ENCODE results near the gene SOX5. TPM values are rescaled to one million over a fixed set of nuclear protein-coding genes. Genes with fewer than 3 reads are reported as not detected.

SOX5 gene
- total RNA-seq, 5 donors from 2014 or later (not counting 1 experiment from before 2014, with no cell fraction given): 0.10 to 1.1 (median 0.39) TPM; not detected in 1

DNA sequence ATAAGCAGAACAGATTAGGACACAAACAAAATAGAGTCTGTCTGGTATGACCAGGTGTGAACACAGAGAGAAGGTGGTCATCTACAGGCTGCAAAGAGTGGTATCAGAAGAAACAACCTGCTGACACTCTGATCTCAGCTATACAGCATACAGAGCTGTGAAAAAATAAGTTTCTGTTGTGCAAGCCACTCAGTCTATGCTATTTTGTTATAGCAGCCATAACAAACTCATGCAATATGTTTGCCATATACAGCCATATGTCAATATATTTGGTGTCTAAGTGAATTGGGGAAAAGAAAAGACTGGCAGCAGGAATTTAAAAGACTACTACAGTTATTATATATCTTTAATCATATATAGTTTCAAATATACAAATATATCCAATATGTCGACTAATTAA, 300.9 kb downstream of the SOX5 start:
- Histone ChIP-seq H3K27me3 (replicated peaks in 1 of 2; ENCODE audit: control insufficient read depth in 2 of 2, extremely low read depth in 1 of 2, insufficient read depth in 2 of 2, low read length in 1 of 2) (no peaks in the 10 kb centered on the region), H3K36me3 (ENCODE audit: control insufficient read depth in 2 of 2, extremely low read depth in 1 of 2, insufficient read depth in 1 of 2, low read length in 1 of 2) (no peaks in the 10 kb centered on the region), H3K9me3 (no peaks in the 10 kb centered on the region), H3K27ac (ENCODE audit: low read length) (no peak overlapping the region), H3K4me3 (ENCODE audit: control insufficient read depth in 1 of 2, extremely low read depth in 1 of 2, low read length in 1 of 2) (no peak overlapping the region), H3K4me1 (ENCODE audit: control insufficient read depth in 1 of 2, extremely low read depth in 1 of 2, insufficient read depth in 2 of 2, low read length in 2 of 2) (no peaks in the 10 kb centered on the region)
- H3K27me3 Mint-ChIP-seq: no peaks in the 10 kb centered on the region
- ATAC-seq (replicated peaks in 1 of 4) (no peak), DNase-seq (no peak)
- no peak overlapping the region for H3K4me3 Mint-ChIP-seq
- ChIA-PET POLR2A (interaction anchor here in 1 of 2 donors (0.6 kb wide), 1 partner anchor 161 kb away, joined by 3 read pairs; no protein-coding TSS in a partner anchor), CTCF (no interaction called here)
- peaks cover 9 to 20% (median 19%) of the 10 kb centered on the region in 3 donors for H3K9me3 Mint-ChIP-seq
- no peaks in the 10 kb centered on the region for H3K4me1 Mint-ChIP-seq
- no peak overlapping the region for H3K27ac Mint-ChIP-seq
- no CpG with 5 or more reads among the region's 1 CpG for WGBS (ENCODE audit: insufficient coverage)
- no peaks in the 10 kb centered on the region for H3K36me3 Mint-ChIP-seq

DNA sequence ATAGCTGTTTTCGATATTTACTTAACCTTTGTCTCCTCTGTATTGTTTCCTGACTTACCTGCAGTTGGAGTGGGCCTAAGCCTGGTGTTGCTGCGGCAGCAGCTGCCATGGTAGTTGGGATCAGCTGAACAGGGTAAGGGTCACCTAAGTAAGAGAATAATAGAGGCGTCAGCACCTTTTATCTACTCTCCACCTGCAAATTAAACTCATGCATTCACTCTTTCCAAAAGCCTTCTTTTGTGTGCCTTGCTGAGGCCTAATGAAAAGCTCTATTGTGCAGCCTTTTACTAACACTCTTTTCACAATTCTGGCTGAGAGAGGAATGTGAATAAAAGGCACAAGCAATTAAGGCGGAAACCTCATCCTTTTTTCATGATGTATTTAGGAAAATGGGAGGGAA, 308.7 kb downstream of the SOX5 start:
- WGBS (ENCODE audit: insufficient coverage): no CpG with 5 or more reads among the region's 4 CpGs
- H3K4me1 ChIP-seq (ENCODE audit: control insufficient read depth in 1 of 2, extremely low read depth in 1 of 2, insufficient read depth in 2 of 2, low read length in 2 of 2): no peaks in the 10 kb centered on the region
- ChIA-PET POLR2A (no interaction called here), CTCF (no interaction called here)
- Mint-ChIP-seq H3K4me1 (no peaks in the 10 kb centered on the region), H3K9me3 (peaks cover 2 to 15% (median 7%) of the 10 kb centered on the region in 3 donors), H3K27me3 (no peaks in the 10 kb centered on the region), H3K4me3 (no peak overlapping the region), H3K36me3 (no peaks in the 10 kb centered on the region), H3K27ac (no peak overlapping the region)
- no peaks in the 10 kb centered on the region for H3K9me3 ChIP-seq
- no peaks in the 10 kb centered on the region for H3K27me3 ChIP-seq (replicated peaks in 1 of 2; ENCODE audit: control insufficient read depth in 2 of 2, extremely low read depth in 1 of 2, insufficient read depth in 2 of 2, low read length in 1 of 2)
- ATAC-seq (replicated peaks in 1 of 4) (no peak), DNase-seq (no peak)
- no peaks in the 10 kb centered on the region for H3K36me3 ChIP-seq (ENCODE audit: control insufficient read depth in 2 of 2, extremely low read depth in 1 of 2, insufficient read depth in 1 of 2, low read length in 1 of 2)
- H3K4me3 ChIP-seq (ENCODE audit: control insufficient read depth in 1 of 2, extremely low read depth in 1 of 2, low read length in 1 of 2): no peak overlapping the region
- H3K27ac ChIP-seq (ENCODE audit: low read length): no peak overlapping the region

DNA sequence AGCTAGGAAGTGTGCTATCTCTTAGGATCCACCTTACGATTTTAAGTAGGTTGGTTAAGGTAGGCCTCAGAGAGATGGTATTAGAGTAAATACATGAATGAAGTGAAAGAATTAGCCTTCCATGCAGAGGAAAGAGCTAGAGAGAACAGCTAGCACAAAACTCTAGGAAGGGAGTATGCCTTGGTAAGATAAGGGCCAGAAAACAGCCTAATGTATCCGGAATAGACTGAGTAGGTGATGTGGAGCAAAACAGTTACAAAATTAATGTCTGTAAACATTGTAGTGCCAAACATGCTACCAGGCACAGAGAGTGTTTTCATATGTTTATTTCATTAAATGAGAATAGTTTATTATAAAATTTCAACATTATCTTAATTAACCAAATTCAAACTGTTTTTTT, 315.1 kb downstream of the SOX5 start:
- POLR2A ChIA-PET: interaction anchor here in 1 of 2 donors (0.6 kb wide), 1 partner anchor 448 kb away, joined by 9 read pairs; no protein-coding TSS in a partner anchor
- CTCF ChIA-PET: interaction anchor here in 1 of 2 donors (0.6 kb wide), 1 partner anchor 356 kb away, joined by 3 read pairs; no protein-coding TSS in a partner anchor
- no peak overlapping the region for H3K4me3 Mint-ChIP-seq
- ATAC-seq (replicated peaks in 1 of 4): no peak
- Histone ChIP-seq H3K36me3 (ENCODE audit: control insufficient read depth in 2 of 2, extremely low read depth in 1 of 2, insufficient read depth in 1 of 2, low read length in 1 of 2) (no peaks in the 10 kb centered on the region), H3K9me3 (no peaks in the 10 kb centered on the region), H3K27me3 (replicated peaks in 1 of 2; ENCODE audit: control insufficient read depth in 2 of 2, extremely low read depth in 1 of 2, insufficient read depth in 2 of 2, low read length in 1 of 2) (no peaks in the 10 kb centered on the region), H3K27ac (ENCODE audit: low read length) (no peak overlapping the region), H3K4me3 (ENCODE audit: control insufficient read depth in 1 of 2, extremely low read depth in 1 of 2, low read length in 1 of 2) (no peak overlapping the region), H3K4me1 (ENCODE audit: control insufficient read depth in 1 of 2, extremely low read depth in 1 of 2, insufficient read depth in 2 of 2, low read length in 2 of 2) (no peaks in the 10 kb centered on the region)
- H3K36me3 Mint-ChIP-seq: no peaks in the 10 kb centered on the region
- 100% methylated on average over 1 of the region's 2 CpGs for WGBS (ENCODE audit: insufficient coverage)
- H3K4me1 Mint-ChIP-seq: no peaks in the 10 kb centered on the region
- no peak for DNase-seq
- H3K9me3 Mint-ChIP-seq: peaks cover 2 to 5% (median 4%) of the 10 kb centered on the region in 3 donors
- H3K27me3 Mint-ChIP-seq: no peaks in the 10 kb centered on the region
- no peak overlapping the region for H3K27ac Mint-ChIP-seq

DNA sequence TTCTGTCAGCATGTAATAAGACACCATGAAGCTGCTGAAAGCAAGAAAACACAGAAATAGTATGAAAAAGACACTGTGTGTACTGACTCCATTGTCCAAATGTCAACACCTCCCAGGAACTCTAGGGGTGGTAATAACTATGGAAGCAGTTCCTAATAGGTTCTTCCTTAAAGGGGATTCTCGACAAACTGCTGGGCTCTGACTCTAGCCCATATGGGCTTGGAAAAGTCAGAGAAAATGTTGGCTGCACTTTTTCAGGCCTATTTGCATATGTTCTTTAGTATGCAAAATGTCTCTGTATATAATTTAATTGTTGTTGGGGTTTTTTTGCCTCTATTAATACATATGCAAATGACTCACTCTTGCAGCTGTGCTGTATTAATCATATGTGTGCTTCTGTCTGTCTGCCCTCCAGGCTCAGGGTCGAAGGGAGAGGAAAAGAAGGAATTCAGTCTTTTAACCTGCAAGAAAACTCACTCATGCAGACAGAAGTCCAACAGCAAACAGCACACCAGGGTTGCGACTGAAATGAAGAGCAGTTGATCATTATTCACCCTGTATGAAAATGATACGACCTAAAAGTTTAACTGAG, 317.6 kb downstream of the SOX5 start:
- Histone ChIP-seq H3K4me3 (ENCODE audit: control insufficient read depth in 1 of 2, extremely low read depth in 1 of 2, low read length in 1 of 2) (no peak overlapping the region), H3K9me3 (no peaks in the 10 kb centered on the region), H3K4me1 (ENCODE audit: control insufficient read depth in 1 of 2, extremely low read depth in 1 of 2, insufficient read depth in 2 of 2, low read length in 2 of 2) (no peaks in the 10 kb centered on the region), H3K36me3 (ENCODE audit: control insufficient read depth in 2 of 2, extremely low read depth in 1 of 2, insufficient read depth in 1 of 2, low read length in 1 of 2) (no peaks in the 10 kb centered on the region), H3K27me3 (replicated peaks in 1 of 2; ENCODE audit: control insufficient read depth in 2 of 2, extremely low read depth in 1 of 2, insufficient read depth in 2 of 2, low read length in 1 of 2) (no peaks in the 10 kb centered on the region), H3K27ac (ENCODE audit: low read length) (no peak overlapping the region)
- Mint-ChIP-seq H3K9me3 (peaks cover 0 to 5% (median 4%) of the 10 kb centered on the region in 3 donors), H3K36me3 (no peaks in the 10 kb centered on the region), H3K27me3 (no peaks in the 10 kb centered on the region), H3K4me3 (no peak overlapping the region), H3K27ac (no peak overlapping the region), H3K4me1 (no peaks in the 10 kb centered on the region)
- ChIA-PET CTCF (no interaction called here), POLR2A (no interaction called here)
- WGBS (ENCODE audit: insufficient coverage): 83% methylated on average over 1 of the region's 4 CpGs
- DNase-seq: no peak
- ATAC-seq (replicated peaks in 1 of 4): no peak

DNA sequence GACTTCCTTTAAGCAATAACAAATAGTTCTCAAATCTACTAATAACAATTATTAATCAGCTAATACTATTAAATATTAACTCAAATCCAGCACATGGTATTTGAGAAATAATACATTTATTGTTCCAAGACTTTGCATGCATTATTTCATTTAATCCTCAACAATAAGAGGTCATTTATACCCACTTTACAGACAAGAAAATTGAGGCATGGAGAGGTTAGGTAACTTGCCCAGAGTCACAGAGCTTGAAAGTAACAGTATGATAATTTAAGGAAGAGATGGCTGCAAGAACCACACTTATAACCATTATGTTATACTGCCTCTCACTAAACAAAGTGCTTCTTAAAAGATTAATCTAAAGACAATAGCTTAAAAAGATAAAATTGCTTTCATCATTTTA, 318.9 kb downstream of the SOX5 start:
- CTCF ChIA-PET: no interaction called here
- POLR2A ChIA-PET: no interaction called here
- H3K36me3 Mint-ChIP-seq: no peaks in the 10 kb centered on the region

DNA sequence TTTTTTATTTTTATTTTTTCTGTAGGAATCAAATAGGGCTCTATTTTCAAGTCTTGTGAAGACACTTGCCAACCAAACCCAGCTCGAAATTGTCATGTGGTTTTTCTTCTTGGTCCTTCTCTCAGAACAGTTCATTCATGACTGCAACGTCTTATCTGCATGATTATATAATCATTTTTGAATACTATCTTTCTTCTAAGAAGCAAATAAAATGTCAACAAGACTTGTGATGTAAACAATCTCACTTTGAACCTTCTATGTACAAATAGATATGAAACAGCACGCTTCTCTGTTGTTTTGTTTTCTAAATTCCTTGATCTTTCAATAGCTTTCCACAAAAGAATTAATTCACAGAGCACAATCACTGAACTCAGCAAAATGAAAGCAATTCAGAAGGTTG, 320.7 kb downstream of the SOX5 start:
- no peak overlapping the region for H3K27ac Mint-ChIP-seq
- peaks cover 2 to 3% (median 2%) of the 10 kb centered on the region in 3 donors for H3K9me3 Mint-ChIP-seq
- H3K36me3 Mint-ChIP-seq: no peaks in the 10 kb centered on the region
- POLR2A ChIA-PET: no interaction called here
- 57% methylated on average over 1 of the region's 3 CpGs for WGBS (ENCODE audit: insufficient coverage)
- H3K4me3 Mint-ChIP-seq: no peak overlapping the region
- DNase-seq: no peak
- H3K4me3 ChIP-seq (ENCODE audit: control insufficient read depth in 1 of 2, extremely low read depth in 1 of 2, low read length in 1 of 2): no peak overlapping the region
- no peaks in the 10 kb centered on the region for H3K27me3 ChIP-seq (replicated peaks in 1 of 2; ENCODE audit: control insufficient read depth in 2 of 2, extremely low read depth in 1 of 2, insufficient read depth in 2 of 2, low read length in 1 of 2)
- no peak for ATAC-seq (replicated peaks in 1 of 4)
- no peaks in the 10 kb centered on the region for H3K36me3 ChIP-seq (ENCODE audit: control insufficient read depth in 2 of 2, extremely low read depth in 1 of 2, insufficient read depth in 1 of 2, low read length in 1 of 2)
- H3K27me3 Mint-ChIP-seq: no peaks in the 10 kb centered on the region
- no peak overlapping the region for H3K27ac ChIP-seq (ENCODE audit: low read length)
- CTCF ChIA-PET: no interaction called here
- no peaks in the 10 kb centered on the region for H3K4me1 Mint-ChIP-seq
- no peaks in the 10 kb centered on the region for H3K9me3 ChIP-seq
- H3K4me1 ChIP-seq (ENCODE audit: control insufficient read depth in 1 of 2, extremely low read depth in 1 of 2, insufficient read depth in 2 of 2, low read length in 2 of 2): no peaks in the 10 kb centered on the region

More for the DNA sequence above, 318.9 kb downstream of the SOX5 start:
- Histone ChIP-seq H3K27me3 (replicated peaks in 1 of 2; ENCODE audit: control insufficient read depth in 2 of 2, extremely low read depth in 1 of 2, insufficient read depth in 2 of 2, low read length in 1 of 2) (no peaks in the 10 kb centered on the region), H3K27ac (ENCODE audit: low read length) (no peak overlapping the region), H3K9me3 (no peaks in the 10 kb centered on the region), H3K36me3 (ENCODE audit: control insufficient read depth in 2 of 2, extremely low read depth in 1 of 2, insufficient read depth in 1 of 2, low read length in 1 of 2) (no peaks in the 10 kb centered on the region), H3K4me1 (ENCODE audit: control insufficient read depth in 1 of 2, extremely low read depth in 1 of 2, insufficient read depth in 2 of 2, low read length in 2 of 2) (no peaks in the 10 kb centered on the region), H3K4me3 (ENCODE audit: control insufficient read depth in 1 of 2, extremely low read depth in 1 of 2, low read length in 1 of 2) (no peak overlapping the region)
- peaks cover under 1 to 4% (median 3%) of the 10 kb centered on the region in 3 donors for H3K9me3 Mint-ChIP-seq
- no peaks in the 10 kb centered on the region for H3K27me3 Mint-ChIP-seq
- no peak for ATAC-seq (replicated peaks in 1 of 4)
- no peak overlapping the region for H3K4me3 Mint-ChIP-seq
- no peaks in the 10 kb centered on the region for H3K4me1 Mint-ChIP-seq
- no peak overlapping the region for H3K27ac Mint-ChIP-seq
- no peak for DNase-seq

DNA sequence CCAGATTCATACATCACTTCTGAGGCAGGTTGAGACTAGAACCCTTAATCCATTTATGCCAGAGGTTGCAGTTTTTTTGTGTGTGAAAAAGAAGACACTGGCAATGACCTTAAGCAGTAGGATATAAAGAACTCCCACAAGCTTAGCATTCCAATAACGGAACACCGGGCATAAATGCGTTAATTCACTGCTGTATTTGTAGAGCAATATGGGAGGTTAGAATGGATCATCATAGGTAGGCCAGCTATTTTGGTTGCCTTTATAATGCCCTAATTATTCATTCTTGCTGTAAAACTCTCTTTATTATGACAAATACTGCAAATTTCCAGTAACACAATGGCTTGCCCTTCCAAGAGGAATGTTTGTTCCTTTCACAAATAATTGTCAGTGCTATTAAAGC, 322.7 kb downstream of the SOX5 start:
- no peaks in the 10 kb centered on the region for H3K27me3 Mint-ChIP-seq
- no peaks in the 10 kb centered on the region for H3K9me3 ChIP-seq
- H3K9me3 Mint-ChIP-seq: peaks cover 3% of the 10 kb centered on the region in 3 donors
- POLR2A ChIA-PET: interaction anchor here in 1 of 2 donors (0.6 kb wide), 1 partner anchor 15 kb away, joined by 4 read pairs; no protein-coding TSS in a partner anchor
- no peak overlapping the region for H3K27ac Mint-ChIP-seq
- CTCF ChIA-PET: no interaction called here
- no CpG with 5 or more reads among the region's 3 CpGs for WGBS (ENCODE audit: insufficient coverage)
- H3K27me3 ChIP-seq (replicated peaks in 1 of 2; ENCODE audit: control insufficient read depth in 2 of 2, extremely low read depth in 1 of 2, insufficient read depth in 2 of 2, low read length in 1 of 2): no peaks in the 10 kb centered on the region
- no peak overlapping the region for H3K4me3 Mint-ChIP-seq
- no peak for ATAC-seq (replicated peaks in 1 of 4)
- no peak overlapping the region for H3K27ac ChIP-seq (ENCODE audit: low read length)
- no peak overlapping the region for H3K4me3 ChIP-seq (ENCODE audit: control insufficient read depth in 1 of 2, extremely low read depth in 1 of 2, low read length in 1 of 2)
- no peaks in the 10 kb centered on the region for H3K4me1 ChIP-seq (ENCODE audit: control insufficient read depth in 1 of 2, extremely low read depth in 1 of 2, insufficient read depth in 2 of 2, low read length in 2 of 2)
- no peaks in the 10 kb centered on the region for H3K36me3 Mint-ChIP-seq
- no peak for DNase-seq
- no peaks in the 10 kb centered on the region for H3K4me1 Mint-ChIP-seq
- no peaks in the 10 kb centered on the region for H3K36me3 ChIP-seq (ENCODE audit: control insufficient read depth in 2 of 2, extremely low read depth in 1 of 2, insufficient read depth in 1 of 2, low read length in 1 of 2)
